SK-N-MC (cell line): ENCODE measurements around the gene ANK3.

ENCODE experiments used
- DNase-seq: peaks from one replicate; pipeline ENCODE4 v3.0.0-alpha.2; 2011; ENCODE audit warnings: low read depth, low spot score
- H3K27ac ChIP-seq: fragments of 200-600 bp; sonication (generic); 2 replicates; pipeline ENCODE4 v1.5.1; 2016; ENCODE audit warnings: mixed run types
- H3K36me3 ChIP-seq: fragments of 200-600 bp; sonication (generic); 2 replicates; pipeline ENCODE4 v1.6.1; 2017; ENCODE audit warnings: antibody characterized with exemption, low read length, mixed read lengths; ENCODE audit not compliant: insufficient read depth
- H3K4me3 ChIP-seq: fragments of 200-600 bp; sonication (generic); 2 replicates; pipeline ENCODE4 v1.5.1; 2016
- H3K9ac ChIP-seq: fragments of 200-600 bp; sonication (generic); 2 replicates; pipeline ENCODE4 v1.8.0; 2017; ENCODE audit warnings: mixed run types, mixed read lengths; ENCODE audit not compliant: insufficient read length
- H3K9me3 ChIP-seq: fragments of 200-600 bp; sonication (generic); 2 replicates; pipeline ENCODE4 v1.6.1; 2017; ENCODE audit warnings: low read depth, mild to moderate bottlenecking, antibody characterized with exemption, low read length, moderate library complexity, mixed read lengths
- EZH2 ChIP-seq: fragments of 200-600 bp; sonication (generic); IDR thresholded peaks from one replicate; pipeline ENCODE4 v1.6.1; 2017; ENCODE audit warnings: antibody characterized with exemption
- FOXP2 ChIP-seq: optimal IDR thresholded peaks from 2 replicates; pipeline ENCODE3; 2011; ENCODE audit warnings: mild to moderate bottlenecking, moderate library complexity; ENCODE audit not compliant: insufficient read depth; ENCODE audit errors: extremely low read length, control extremely low read depth
- POLR2AphosphoS5 ChIP-seq: IDR thresholded peaks from 2 replicates; pipeline ENCODE4 v1.6.1; 2012; ENCODE audit warnings: mild to moderate bottlenecking, low read depth, low read length, borderline replicate concordance

Gene ANK3

GRCh38 chr10:60008816-60009215 is 380.9 kb downstream of the ANK3 start:
- no peak overlapping the region for H3K4me3 ChIP-seq
- no peaks in the 10 kb centered on the region for H3K9me3 ChIP-seq
- H3K9ac ChIP-seq = no peak overlapping the region
- H3K27ac ChIP-seq = no peak overlapping the region
- no peaks in the 10 kb centered on the region for H3K36me3 ChIP-seq
- no peak for DNase-seq
- TF ChIP-seq EZH2 (no peak), FOXP2 (no peak), POLR2AphosphoS5 (no peak)

DNA sequence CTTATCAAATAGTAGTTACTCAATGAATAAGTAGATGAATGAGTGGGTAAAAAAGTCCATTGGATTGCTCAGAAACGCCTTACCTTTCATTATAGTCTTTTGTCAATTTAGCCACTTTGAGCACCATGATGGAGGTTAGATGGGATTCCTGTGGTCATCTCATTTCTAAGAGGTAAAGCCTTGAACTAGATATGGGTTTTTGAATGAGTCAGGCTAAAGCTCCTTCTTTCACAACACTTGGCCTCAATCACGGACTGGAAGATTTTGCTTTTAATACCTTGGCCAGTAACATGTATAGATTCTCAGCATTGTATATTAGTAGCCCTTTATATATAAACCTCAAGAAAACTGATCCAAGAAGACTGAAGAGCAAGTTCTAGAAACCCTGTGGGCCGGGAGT is 383.6 kb downstream of the ANK3 start:
- H3K4me3 ChIP-seq = no peak overlapping the region
- no peak for TF ChIP-seq EZH2
- TF ChIP-seq POLR2AphosphoS5 = no peak
- no peak for TF ChIP-seq FOXP2
- DNase-seq = no peak

DNA sequence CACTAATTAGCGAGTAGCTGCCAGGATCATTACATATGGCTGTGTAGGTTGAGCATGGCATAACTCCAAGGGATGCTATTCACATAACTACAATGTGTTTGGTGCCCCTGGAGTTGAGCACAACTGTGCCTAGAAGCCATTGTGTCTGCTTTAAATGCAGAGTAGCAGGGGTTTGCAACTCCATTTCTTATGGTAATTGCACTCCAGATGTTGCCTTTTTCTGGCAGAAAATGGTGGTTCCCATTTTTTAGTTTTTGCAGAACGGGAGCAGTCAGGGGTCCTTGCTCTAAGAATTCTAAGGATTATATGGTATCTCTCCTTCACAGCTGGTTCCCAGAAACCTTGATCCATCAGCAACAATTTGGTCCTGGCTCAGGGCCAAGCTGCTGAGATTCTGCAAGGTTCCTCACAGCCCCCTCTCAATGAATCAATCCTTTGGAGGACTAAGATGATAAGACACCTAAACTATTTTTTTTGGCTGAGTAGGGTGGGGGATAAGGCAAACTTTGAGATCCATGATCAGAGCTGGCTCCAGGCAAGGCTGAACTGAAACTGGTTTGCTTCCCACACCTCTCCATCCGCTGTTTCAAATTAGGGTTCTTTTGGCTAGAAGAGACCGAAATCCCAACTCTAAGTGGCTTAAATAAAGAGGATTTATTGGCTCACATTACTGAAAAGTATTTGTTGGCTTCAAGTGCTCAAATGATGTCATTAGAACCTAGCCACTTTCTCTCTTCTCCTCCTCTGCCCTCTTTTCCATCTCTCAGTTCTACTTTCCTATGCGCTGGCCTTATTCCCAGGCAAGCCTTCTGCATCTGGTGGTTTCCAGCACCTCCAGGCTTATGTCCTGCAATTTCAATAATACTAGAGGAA is 385.8 kb downstream of the ANK3 start:
- Histone ChIP-seq H3K27ac (no peak overlapping the region), H3K9ac (no peak overlapping the region), H3K36me3 (no peaks in the 10 kb centered on the region), H3K4me3 (no peak overlapping the region), H3K9me3 (no peaks in the 10 kb centered on the region)
- no peak for TF ChIP-seq POLR2AphosphoS5
- TF ChIP-seq EZH2 = no peak
- no peak for TF ChIP-seq FOXP2
- DNase-seq = no peak

More for the DNA sequence above, 383.6 kb downstream of the ANK3 start:
- H3K36me3 ChIP-seq = no peaks in the 10 kb centered on the region
- no peak overlapping the region for H3K9ac ChIP-seq
- no peak overlapping the region for H3K27ac ChIP-seq
- no peaks in the 10 kb centered on the region for H3K9me3 ChIP-seq

DNA sequence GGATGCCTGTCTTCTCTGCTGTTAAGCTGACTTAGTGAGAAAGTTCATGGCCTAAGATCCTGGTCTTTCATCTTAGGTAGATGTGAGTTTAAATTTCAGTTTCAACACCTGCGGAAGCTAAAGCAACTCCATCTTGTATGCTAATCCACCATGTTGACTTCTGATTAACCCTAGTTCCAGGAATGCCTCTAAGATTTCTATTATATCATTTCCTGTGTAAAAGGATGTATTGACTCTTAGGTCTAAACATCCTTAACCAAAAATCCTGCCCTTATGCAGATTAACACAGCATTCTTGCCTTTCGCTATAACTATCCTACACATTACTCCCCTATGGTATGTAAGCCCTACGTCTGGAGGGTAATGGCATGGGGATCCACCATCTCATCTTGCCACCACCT is 388.9 kb downstream of the ANK3 start:
- H3K36me3 ChIP-seq = no peaks in the 10 kb centered on the region
- H3K27ac ChIP-seq = no peak overlapping the region
- TF ChIP-seq POLR2AphosphoS5 (no peak), EZH2 (no peak), FOXP2 (no peak)
- H3K4me3 ChIP-seq = no peak overlapping the region
- no peak overlapping the region for H3K9ac ChIP-seq
- no peak for DNase-seq
- H3K9me3 ChIP-seq = no peaks in the 10 kb centered on the region

DNA sequence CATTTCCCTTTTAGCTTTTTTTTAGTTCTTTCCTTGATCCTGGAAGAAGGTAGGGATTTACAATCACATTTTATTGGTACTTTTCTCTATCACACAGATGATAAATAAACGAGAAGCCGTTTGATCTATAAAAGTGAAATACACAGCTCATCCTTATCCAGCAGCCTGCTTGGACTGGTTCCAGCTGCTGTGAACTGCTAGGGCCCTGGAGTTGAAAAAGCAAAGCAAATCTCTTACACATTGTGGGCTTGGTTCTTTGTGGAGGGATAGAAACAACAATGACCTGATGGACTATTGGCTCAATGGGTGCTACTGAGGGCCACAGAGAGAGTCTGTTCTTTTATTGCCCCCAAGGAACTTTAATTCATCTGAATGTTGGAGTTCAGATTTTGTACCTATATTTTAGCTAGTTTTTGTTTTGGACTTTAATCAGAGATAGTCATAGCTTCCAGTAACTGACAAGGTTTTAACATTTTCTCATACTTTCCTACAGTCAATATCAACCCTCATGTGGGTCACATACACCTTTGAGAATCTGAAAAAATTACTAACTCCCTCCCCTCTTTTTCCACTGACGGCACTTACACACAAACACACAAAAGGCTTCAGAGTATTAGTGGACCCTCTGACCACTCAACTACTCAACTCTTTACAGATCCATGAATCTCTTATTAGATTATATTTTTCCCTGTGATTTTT is 391.7 kb downstream of the ANK3 start:
- no peak overlapping the region for H3K4me3 ChIP-seq
- no peak for TF ChIP-seq EZH2
- no peak for TF ChIP-seq FOXP2
- TF ChIP-seq POLR2AphosphoS5 = no peak
- H3K9ac ChIP-seq = no peak overlapping the region
- no peak for DNase-seq
- H3K27ac ChIP-seq = no peak overlapping the region
- H3K36me3 ChIP-seq = no peaks in the 10 kb centered on the region
- H3K9me3 ChIP-seq = no peaks in the 10 kb centered on the region

- no peak overlapping the region for H3K27ac ChIP-seq
- no peak for DNase-seq
- H3K9me3 ChIP-seq = no peaks in the 10 kb centered on the region
- H3K36me3 ChIP-seq = no peaks in the 10 kb centered on the region
- H3K9ac ChIP-seq = no peak overlapping the region
- TF ChIP-seq EZH2 (no peak), POLR2AphosphoS5 (no peak), FOXP2 (no peak)
- H3K4me3 ChIP-seq = no peak overlapping the region
Measured at GRCh38 chr10:59995862-59996261, 393.8 kb downstream of the ANK3 start.

DNA sequence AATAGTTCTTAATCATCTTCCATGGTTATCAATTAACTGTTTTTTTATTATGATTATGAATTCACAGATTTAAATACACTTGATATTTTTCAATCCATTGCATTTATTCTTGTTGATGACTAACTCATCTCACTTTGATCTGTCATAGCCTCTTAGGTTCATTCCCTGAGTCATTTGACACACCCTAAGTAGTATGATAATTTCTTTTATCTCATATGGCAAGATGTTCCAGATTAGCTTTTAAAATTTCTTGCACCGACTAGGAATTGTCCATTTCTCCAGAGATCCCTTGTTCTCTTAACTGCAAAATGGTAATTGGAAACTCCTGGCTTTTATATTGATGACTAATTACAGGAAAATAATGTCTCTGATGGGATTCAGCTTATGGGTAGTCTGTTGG is 395.7 kb downstream of the ANK3 start:
- H3K9me3 ChIP-seq = no peaks in the 10 kb centered on the region
- TF ChIP-seq EZH2 (no peak), POLR2AphosphoS5 (no peak), FOXP2 (no peak)
- H3K36me3 ChIP-seq = no peaks in the 10 kb centered on the region
- H3K4me3 ChIP-seq = no peak overlapping the region
- DNase-seq = no peak
- H3K9ac ChIP-seq = no peak overlapping the region
- H3K27ac ChIP-seq = no peak overlapping the region

DNA sequence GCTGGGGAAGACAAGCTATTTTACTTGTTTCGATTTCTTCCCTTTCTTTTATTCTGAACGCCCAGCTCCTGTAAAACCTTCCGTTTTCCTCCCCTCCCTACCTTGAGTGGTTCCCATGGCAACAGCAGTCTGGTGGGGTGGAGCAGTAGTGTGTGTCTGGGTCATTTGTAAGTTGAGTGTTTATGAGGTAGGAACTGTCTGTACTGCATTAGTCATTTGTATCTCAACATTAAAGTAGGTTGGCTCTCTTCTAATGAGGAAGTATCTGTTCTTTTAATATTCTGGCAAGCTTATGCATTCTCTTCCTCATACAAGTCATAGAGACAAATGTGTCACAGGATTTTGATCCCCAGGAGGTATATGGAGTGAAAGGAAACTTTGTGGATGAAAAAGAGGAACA is 398.0 kb downstream of the ANK3 start:
- H3K4me3 ChIP-seq = no peak overlapping the region

More for the DNA sequence above, 398.0 kb downstream of the ANK3 start:
- H3K9me3 ChIP-seq = no peaks in the 10 kb centered on the region
- no peak overlapping the region for H3K9ac ChIP-seq
- TF ChIP-seq EZH2 = no peak
- H3K36me3 ChIP-seq = no peaks in the 10 kb centered on the region
- no peak overlapping the region for H3K27ac ChIP-seq
- DNase-seq = no peak
